Ramos (cell line): ENCODE measurements around the gene GOLGA7B.

Experiments used
- in situ Hi-C: fragments of 300-500 bp; cut with MboI; formaldehyde crosslinking; loops from one replicate; pipeline ENCODE4 v1.14.3; 2022; ENCODE audit warnings: low sequenced_read_pairs; ENCODE audit not compliant: unreplicated experiment

Gene GOLGA7B

DNA sequence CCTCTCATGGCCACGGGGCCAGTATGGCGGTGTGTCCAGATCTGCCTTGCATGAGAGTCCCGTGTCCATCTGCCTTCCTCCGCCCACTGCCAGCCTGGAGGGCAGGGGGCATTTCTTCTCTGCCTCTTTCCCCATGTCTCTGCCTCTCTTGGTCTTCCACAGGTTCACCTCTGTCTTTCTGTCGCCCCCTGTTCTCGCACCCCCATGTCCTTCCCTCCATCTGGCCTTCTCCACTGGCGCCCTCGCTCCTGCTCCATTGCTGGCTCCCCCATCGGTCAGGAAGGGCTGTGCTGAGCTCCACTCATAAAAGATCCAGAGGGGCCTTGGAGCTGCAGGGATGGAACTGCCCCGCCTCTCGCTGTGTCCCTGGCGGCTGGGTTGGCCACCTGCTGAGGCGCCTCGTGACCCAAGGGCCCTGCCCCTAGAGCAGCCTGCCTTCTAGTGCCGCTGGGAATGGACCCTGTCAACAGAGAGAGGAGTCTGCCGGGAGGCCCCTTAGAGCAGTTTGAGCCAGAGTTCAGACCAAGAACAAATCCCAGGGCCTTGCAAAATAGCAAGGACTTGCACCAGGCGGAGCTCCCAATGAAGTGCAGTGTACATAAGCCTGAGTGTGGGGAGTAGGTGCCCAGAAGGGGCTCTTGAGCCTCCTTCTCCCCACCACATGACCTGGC, 42.0 kb downstream of the GOLGA7B start:
- in situ Hi-C loops = no loop called here

DNA sequence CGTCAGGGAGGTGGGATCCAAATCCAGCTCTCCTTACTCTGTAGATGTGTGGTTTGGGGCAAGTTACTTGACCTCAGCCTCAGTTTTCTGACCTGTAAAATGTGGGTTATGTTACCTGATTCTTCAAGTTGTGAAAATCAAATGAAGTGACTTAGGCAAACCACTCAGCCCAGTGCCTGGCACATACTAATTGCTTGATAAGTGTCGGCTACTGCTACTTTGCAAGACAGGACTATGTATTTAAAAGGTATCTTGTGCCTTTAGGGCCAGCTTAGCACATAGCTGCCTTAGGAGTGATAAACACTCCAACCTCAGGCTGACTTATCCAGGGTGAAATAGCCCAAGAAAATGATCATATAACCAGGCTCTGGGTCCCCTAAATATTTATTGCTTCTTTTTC, 42.9 kb downstream of the GOLGA7B start:
- in situ Hi-C loops = no loop called here

- in situ Hi-C loops = no loop called here
Observed at GRCh38 chr10:97892939-97893338, 43.3 kb downstream of the GOLGA7B start.

DNA sequence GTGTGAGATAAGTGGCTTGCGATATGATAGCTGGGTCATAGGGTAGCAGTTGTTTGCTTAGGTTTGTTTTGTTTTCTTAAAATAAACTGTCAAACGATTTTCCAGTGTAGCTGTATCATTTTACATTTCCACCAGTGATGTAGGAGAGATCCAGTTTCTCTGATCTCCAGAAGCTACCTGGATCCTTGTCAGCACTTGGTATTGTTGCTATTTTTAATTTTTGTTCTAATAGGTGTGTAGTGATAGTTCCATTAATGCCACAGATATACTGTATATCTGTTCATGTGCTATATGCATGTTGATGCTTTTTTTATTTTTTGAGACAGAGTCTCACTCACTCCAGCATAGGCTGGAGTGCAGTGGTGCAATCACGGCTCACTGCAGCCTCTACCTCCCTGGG, 44.4 kb downstream of the GOLGA7B start:
- in situ Hi-C loops = no loop called here

- in situ Hi-C loops = no loop called here
Observed at GRCh38 chr10:97895084-97895483, 45.4 kb downstream of the GOLGA7B start.

DNA sequence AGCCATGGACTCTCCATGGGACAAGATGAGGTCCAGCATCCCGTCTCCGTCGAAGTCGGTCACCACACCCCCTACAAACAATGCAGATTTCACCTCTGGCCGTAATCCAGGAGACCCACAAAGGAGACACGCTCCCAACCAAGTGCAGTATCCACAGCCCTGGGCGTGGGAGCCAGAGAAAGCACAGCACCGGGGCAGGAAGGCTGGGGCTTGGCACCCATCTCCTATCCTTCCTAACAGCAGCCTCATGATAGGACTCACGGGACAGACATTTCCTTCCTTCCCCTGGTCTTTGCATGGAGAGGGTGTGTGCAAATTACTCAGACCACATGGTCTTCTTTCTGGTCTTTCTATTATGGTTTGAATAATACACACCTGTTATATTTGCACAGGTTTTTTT, 46.3 kb downstream of the GOLGA7B start:
- in situ Hi-C loops = no loop called here

- in situ Hi-C loops = no loop called here
Observed at GRCh38 chr10:97896756-97897358, 47.2 kb downstream of the GOLGA7B start.

DNA sequence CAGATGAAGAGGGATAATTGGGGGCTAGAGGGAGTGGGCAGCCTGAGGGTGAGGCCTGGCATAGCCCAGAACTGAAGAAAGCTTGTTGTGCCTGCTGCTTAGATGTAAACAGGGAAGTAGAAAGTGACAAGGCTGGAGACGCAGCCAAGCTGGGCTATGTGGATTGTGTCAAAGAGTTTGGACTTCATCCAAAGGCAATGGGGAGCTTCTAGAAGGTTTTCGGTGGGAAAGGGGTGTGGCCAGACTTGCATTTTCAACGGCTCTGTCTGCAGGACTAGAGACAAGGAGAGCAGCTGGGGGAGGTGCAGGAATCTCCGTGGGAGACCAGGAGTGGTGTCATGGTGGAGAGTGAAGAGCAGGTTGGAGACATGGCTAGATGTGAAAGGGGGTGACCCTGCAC, 48.8 kb downstream of the GOLGA7B start:
- in situ Hi-C loops = no loop called here

- in situ Hi-C loops = loop anchor here (25.0 kb wide), 2 partner anchors 761 to 1136 kb away; no protein-coding TSS in a partner anchor
Observed at GRCh38 chr10:97901381-97901780, 51.7 kb downstream of the GOLGA7B start.

GRCh38 chr10:97903128-97904017, 53.7 kb downstream of the GOLGA7B start:
- in situ Hi-C loops = loop anchor here (25.0 kb wide), 2 partner anchors 759 to 1134 kb away; no protein-coding TSS in a partner anchor

- in situ Hi-C loops = loop anchor here (25.0 kb wide), 2 partner anchors 758 to 1133 kb away; no protein-coding TSS in a partner anchor
Observed at GRCh38 chr10:97904018-97904381, 54.4 kb downstream of the GOLGA7B start.

DNA sequence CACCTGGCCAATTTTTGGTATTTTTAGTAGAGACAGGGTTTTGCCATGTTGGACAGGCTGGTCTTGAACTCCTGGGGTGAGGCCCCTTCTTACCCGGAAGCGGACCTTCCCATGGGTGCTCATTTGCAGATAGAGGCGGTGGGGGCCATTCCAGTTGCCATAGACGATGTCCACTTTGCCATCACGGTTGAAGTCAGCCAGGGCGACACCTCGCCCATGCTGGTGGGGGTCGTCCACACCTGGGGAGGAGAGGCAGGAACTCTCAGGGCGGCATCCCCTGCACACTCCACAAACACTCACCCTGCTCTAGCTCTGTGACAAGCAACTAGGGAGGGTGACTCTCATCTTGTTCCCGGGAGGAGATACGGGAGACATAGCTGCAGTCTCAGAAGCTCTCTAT, 54.9 kb downstream of the GOLGA7B start:
- in situ Hi-C loops = loop anchor here (25.0 kb wide), 2 partner anchors 758 to 1133 kb away; no protein-coding TSS in a partner anchor

- in situ Hi-C loops = loop anchor here (25.0 kb wide), 2 partner anchors 757 to 1132 kb away; no protein-coding TSS in a partner anchor
Observed at GRCh38 chr10:97905276-97905675, 55.6 kb downstream of the GOLGA7B start.

- in situ Hi-C loops = loop anchor here (25.0 kb wide), 2 partner anchors 755 to 1130 kb away; no protein-coding TSS in a partner anchor
Observed at GRCh38 chr10:97907211-97907610, 57.6 kb downstream of the GOLGA7B start.

DNA sequence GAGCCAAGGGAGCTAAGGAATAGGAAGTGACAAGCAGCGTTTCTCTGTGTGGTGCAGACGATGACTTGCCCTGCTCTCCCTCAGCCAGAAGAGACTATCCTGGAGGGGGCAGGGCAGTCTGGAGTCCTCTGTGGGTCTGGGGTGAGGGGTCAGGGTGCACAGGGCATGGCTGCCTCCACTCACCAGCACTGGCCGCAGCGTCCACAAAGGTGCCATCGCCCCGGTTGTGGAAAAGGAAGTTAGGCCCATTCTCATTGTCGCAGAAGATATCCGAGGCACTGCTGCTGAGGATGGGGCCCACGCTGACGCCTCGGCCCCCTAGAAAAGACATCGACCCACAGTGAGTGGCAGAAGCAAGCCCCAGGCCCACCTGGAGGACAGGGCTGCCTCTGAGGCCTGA, 58.2 kb downstream of the GOLGA7B start:
- in situ Hi-C loops = loop anchor here (25.0 kb wide), 2 partner anchors 754 to 1129 kb away; no protein-coding TSS in a partner anchor

DNA sequence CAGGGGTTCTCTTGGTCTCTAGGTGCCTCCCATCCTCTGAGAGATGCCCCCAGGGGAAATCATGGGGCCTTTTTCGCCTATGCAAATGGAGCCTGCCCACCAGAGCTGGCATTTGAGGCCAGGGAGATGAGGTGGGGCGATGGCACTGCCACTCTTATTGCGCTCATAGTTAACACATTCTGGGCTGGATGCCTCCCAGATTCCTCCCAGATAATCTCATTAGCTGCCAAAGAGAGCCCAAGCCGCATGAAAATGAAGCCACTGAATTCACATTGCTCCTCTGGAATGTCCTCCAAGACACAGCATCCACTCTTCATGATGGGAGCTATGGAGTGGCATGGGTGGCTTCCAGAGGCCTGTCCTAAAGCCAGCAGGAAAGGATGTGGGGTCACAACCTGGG, 61.0 kb downstream of the GOLGA7B start:
- in situ Hi-C loops = loop anchor here (10.0 to 25.0 kb wide), 3 partner anchors 134 to 1127 kb away; no protein-coding TSS in a partner anchor

- in situ Hi-C loops = loop anchor here (10.0 to 25.0 kb wide), 3 partner anchors 134 to 1126 kb away; no protein-coding TSS in a partner anchor
Observed at GRCh38 chr10:97911217-97911616, 61.6 kb downstream of the GOLGA7B start.

- in situ Hi-C loops = loop anchor here (10.0 to 25.0 kb wide), 3 partner anchors 132 to 1124 kb away; no protein-coding TSS in a partner anchor
Observed at GRCh38 chr10:97913193-97913592, 63.5 kb downstream of the GOLGA7B start.

- in situ Hi-C loops = loop anchor here (10.0 to 25.0 kb wide), 3 partner anchors 131 to 1124 kb away; no protein-coding TSS in a partner anchor
Observed at GRCh38 chr10:97913614-97914013, 64.0 kb downstream of the GOLGA7B start.

GRCh38 chr10:97914171-97914836, 64.7 kb downstream of the GOLGA7B start:
- in situ Hi-C loops = loop anchor here (10.0 to 25.0 kb wide), 3 partner anchors 130 to 1123 kb away; no protein-coding TSS in a partner anchor
